Endodermal cell (in vitro differentiated cells): ENCODE results near the gene NUP98. TPM values are rescaled to one million over a fixed set of nuclear protein-coding genes. Genes with fewer than 3 reads are reported as not detected.

Experiments used
- DNase-seq: peaks from one replicate; pipeline ENCODE4 v3.0.0-alpha.2; 2017
- H3K27ac ChIP-seq: 2 replicates; pipeline ENCODE4 v1.5.1; 2013; ENCODE audit warnings: mild to moderate bottlenecking, low read depth, low read length, moderate library complexity
- H3K27me3 ChIP-seq: 2 replicates; pipeline ENCODE4 v1.6.1; 2013; ENCODE audit warnings: mild to moderate bottlenecking, low read length, moderate library complexity; ENCODE audit not compliant: insufficient read depth, control insufficient read depth, poor library complexity, severe bottlenecking
- H3K36me3 ChIP-seq: 2 replicates; pipeline ENCODE4 v1.7.0; 2013; ENCODE audit warnings: mild to moderate bottlenecking, low read length, moderate library complexity; ENCODE audit not compliant: control insufficient read depth, insufficient read depth
- H3K4me1 ChIP-seq: one replicate; pipeline ENCODE4 v1.7.0; 2013; ENCODE audit warnings: low read length; ENCODE audit not compliant: control insufficient read depth, insufficient read depth
- H3K4me3 ChIP-seq: 2 replicates; pipeline ENCODE4 v1.5.1; 2013; ENCODE audit warnings: mild to moderate bottlenecking, low read length, moderate library complexity
- H3K9ac ChIP-seq: 2 replicates; pipeline ENCODE4 v1.6.1; 2013; ENCODE audit warnings: mild to moderate bottlenecking, low read length, moderate library complexity; ENCODE audit not compliant: poor library complexity, severe bottlenecking; ENCODE audit errors: extremely low read depth
- H3K9me3 ChIP-seq: 2 replicates; pipeline ENCODE4 v1.6.1; 2013; ENCODE audit warnings: mild to moderate bottlenecking, low read length, moderate library complexity; ENCODE audit not compliant: control insufficient read depth
- H3K27ac Mint-ChIP-seq: 2 replicates; pipeline ENCODE4 v1.8.0; 2020; ENCODE audit warnings: mixed read lengths
- H3K27me3 Mint-ChIP-seq: 2 replicates; pipeline ENCODE4 v1.8.0; 2021; ENCODE audit warnings: mild to moderate bottlenecking, mixed read lengths; ENCODE audit not compliant: insufficient read depth
- H3K36me3 Mint-ChIP-seq: 2 replicates; pipeline ENCODE4 v1.8.0; 2020; ENCODE audit warnings: low read depth, mixed read lengths
- H3K4me1 Mint-ChIP-seq: 2 replicates; pipeline ENCODE4 v1.8.0; 2020; ENCODE audit warnings: mixed read lengths
- H3K4me3 Mint-ChIP-seq: 2 replicates; pipeline ENCODE4 v1.8.0; 2020; ENCODE audit warnings: mild to moderate bottlenecking, moderate library complexity, mixed read lengths
- H3K9me3 Mint-ChIP-seq: 2 replicates; pipeline ENCODE4 v1.8.0; 2020; ENCODE audit warnings: mild to moderate bottlenecking, mixed read lengths
- WGBS, 2 experiments: methylation state at CpG; one replicate each; pipeline versions ENCODE4 v1.1.5 to v1.1.7; 2013; ENCODE audit warnings: missing lambda C conversion rate in 2 of 2, mixed read lengths in 1 of 2; ENCODE audit not compliant: insufficient coverage in 1 of 2, insufficient read length in 1 of 2; 5-methylcytosine and 5-hydroxymethylcytosine counted together
- total RNA-seq, 2 donors: library from RNA; stranded (reverse); fragmentation: NEBNext Ultra II Directional in 1 of 2; extraction: Animal tissue kit (Norgen Biotek cat#: 25700) in 1 of 2; gene quantifications; 2 replicates in 1 of 2; 3 replicates in 1 of 2; pipeline ENCODE4 v1.2.1, GENCODE V29; 2021
- TF ChIP-seq, protein P1 (sequence below): fragments of 200-600 bp; sonication (generic); conservative IDR thresholded peaks from 2 replicates; pipeline ENCODE4 v1.5.0; 2021; ENCODE audit warnings: antibody characterized with exemption, mild to moderate bottlenecking

The NUP98 gene
- total RNA-seq, 2 donors from 2014 or later: 81.6 to 92.6 TPM

DNA sequence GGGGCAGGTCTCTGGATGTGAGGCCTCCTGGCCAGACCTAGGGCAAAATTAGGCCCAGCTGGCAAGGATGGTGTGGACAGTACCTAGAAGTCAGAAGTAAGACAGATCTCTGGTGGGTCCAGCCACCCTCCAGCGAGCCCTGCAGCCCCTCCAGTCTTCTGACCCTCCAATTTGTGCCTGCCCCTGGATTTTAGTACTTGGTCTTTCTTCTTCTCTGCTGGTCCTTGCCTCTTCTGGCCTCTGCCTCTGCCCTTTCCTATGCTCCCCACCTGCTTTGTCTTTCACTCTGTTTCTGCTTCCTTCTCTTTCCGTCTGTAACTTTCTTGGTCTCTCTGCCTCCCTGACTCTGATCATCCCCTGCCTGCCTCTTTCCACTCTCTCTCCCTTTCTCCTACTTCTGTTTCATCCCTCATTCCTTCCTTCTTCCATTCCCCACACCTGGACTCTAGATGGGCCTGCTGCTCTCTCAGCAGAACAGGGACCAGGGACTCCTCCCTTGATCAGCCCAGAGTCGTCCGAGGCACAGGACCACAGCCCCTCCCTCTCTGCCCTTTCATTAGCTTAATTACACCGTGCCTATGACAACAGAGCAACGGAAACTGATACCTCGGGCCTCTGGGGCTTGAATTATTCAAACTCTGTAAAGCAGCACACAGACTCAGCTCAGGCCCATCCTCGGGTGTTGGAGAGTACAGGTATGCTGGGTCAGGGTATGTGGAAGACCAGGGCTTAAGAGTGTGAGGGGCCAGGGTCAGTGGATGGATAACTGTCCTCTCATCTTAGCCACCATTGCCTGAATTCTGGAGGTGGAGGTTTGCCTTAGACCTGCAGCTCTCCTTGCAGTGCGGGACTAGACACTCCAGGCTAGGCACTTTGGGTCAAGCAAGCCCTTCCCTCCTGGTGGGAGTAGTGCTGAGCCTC, 125.8 kb downstream of the NUP98 start, which contains the start of gene CHRNA10:
TSS of gene CHRNA10 (minus strand) at position 51 of the 921 bp plus-strand sequence. CDS start 72 bp downstream, outside the sequence.
- Histone ChIP-seq H3K27ac (no peak within 1 kb of the TSS), H3K4me3 (no peak within 1 kb of the TSS), H3K27me3 (no peaks in the 10 kb centered on the region), H3K4me1 (peaks cover 10% of the 10 kb centered on the region), H3K36me3 (peaks cover 58% of the 10 kb centered on the region), H3K9ac (no peak within 1 kb of the TSS), H3K9me3 (no peaks in the 10 kb centered on the region)
- Mint-ChIP-seq H3K27ac (peak within 1 kb of the TSS; percentile 40), H3K4me1 (peaks cover 27% of the 10 kb centered on the region), H3K9me3 (no peaks in the 10 kb centered on the region), H3K4me3 (no peak within 1 kb of the TSS), H3K27me3 (no peaks in the 10 kb centered on the region), H3K36me3 (peaks cover 49% of the 10 kb centered on the region)
- TF ChIP-seq, protein P1, sequence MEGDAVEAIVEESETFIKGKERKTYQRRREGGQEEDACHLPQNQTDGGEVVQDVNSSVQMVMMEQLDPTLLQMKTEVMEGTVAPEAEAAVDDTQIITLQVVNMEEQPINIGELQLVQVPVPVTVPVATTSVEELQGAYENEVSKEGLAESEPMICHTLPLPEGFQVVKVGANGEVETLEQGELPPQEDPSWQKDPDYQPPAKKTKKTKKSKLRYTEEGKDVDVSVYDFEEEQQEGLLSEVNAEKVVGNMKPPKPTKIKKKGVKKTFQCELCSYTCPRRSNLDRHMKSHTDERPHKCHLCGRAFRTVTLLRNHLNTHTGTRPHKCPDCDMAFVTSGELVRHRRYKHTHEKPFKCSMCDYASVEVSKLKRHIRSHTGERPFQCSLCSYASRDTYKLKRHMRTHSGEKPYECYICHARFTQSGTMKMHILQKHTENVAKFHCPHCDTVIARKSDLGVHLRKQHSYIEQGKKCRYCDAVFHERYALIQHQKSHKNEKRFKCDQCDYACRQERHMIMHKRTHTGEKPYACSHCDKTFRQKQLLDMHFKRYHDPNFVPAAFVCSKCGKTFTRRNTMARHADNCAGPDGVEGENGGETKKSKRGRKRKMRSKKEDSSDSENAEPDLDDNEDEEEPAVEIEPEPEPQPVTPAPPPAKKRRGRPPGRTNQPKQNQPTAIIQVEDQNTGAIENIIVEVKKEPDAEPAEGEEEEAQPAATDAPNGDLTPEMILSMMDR: no peak
- DNase-seq: no peak
- WGBS, 2 experiments: 82 to 85% methylated on average over 7 to 9 of the region's 9 CpGs

- Mint-ChIP-seq H3K27me3 (no peaks in the 10 kb centered on the region), H3K27ac (no peak overlapping the region), H3K4me1 (peaks cover 27% of the 10 kb centered on the region), H3K9me3 (no peaks in the 10 kb centered on the region), H3K36me3 (peaks cover 45% of the 10 kb centered on the region), H3K4me3 (no peak overlapping the region)
- no peak overlapping the region for H3K4me3 ChIP-seq
- no peak overlapping the region for H3K9ac ChIP-seq
- WGBS, 2 experiments: 94 to 100% methylated on average over 2 to 5 of the region's 5 CpGs
- H3K27ac ChIP-seq: no peak overlapping the region
- peaks cover 5% of the 10 kb centered on the region for H3K4me1 ChIP-seq
- H3K27me3 ChIP-seq: no peaks in the 10 kb centered on the region
- DNase-seq: no peak
- peaks cover 52% of the 10 kb centered on the region for H3K36me3 ChIP-seq
- H3K9me3 ChIP-seq: no peaks in the 10 kb centered on the region
- TF ChIP-seq, protein P1: no peak
Measured at GRCh38 chr11:3669742-3670183, 127.6 kb downstream of the NUP98 start.

DNA sequence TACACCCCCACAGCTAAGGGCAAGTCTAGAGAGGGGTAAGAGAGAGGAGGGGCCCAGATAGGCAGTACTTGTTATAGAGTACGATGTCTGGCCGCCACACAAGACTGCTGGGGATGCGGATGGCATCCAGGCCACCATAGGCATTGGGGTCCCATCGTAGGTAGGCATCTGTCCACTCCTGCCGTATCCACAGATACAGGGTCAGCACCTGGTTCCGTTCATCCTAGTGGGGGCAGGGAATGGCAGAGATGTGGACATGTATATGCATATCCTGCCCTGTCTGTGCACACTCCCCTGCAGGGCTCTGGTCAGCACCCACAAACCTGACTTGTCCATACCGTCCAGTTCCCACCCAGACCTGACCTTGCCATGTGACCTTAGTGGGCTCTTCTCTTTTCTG, 128.2 kb downstream of the NUP98 start:
- no peak overlapping the region for H3K9ac ChIP-seq
- no peak overlapping the region for H3K27ac ChIP-seq
- TF ChIP-seq, protein P1: no peak
- H3K4me3 ChIP-seq: no peak overlapping the region
- H3K27me3 ChIP-seq: no peaks in the 10 kb centered on the region
- peaks cover 39% of the 10 kb centered on the region for H3K36me3 Mint-ChIP-seq
- H3K4me1 Mint-ChIP-seq: peaks cover 24% of the 10 kb centered on the region
- H3K36me3 ChIP-seq: peaks cover 45% of the 10 kb centered on the region
- peaks cover 5% of the 10 kb centered on the region for H3K4me1 ChIP-seq
- no peak for DNase-seq
- H3K9me3 Mint-ChIP-seq: no peaks in the 10 kb centered on the region
- no peaks in the 10 kb centered on the region for H3K27me3 Mint-ChIP-seq
- WGBS, 2 experiments: 93 to 100% methylated on average over 1 to 7 of the region's 7 CpGs
- no peak overlapping the region for H3K27ac Mint-ChIP-seq
- H3K9me3 ChIP-seq: no peaks in the 10 kb centered on the region
- H3K4me3 Mint-ChIP-seq: no peak overlapping the region
